Activated T-helper 1 cell treated with anti-CD3 and anti-CD28 coated beads, Interleukin-2, amount 50 U/mL, for 16 hours (primary cell): ENCODE results near the gene SLC27A3.
"Not testable (repeated sequence)": the region's sequence is repeated elsewhere in the genome, so short reads cannot be mapped to it uniquely, and the experiment has no call there.

Experiments used
- DNase-seq, 2 donors: peaks; one replicate each; pipeline ENCODE4 v3.0.0-alpha.2; 2020; ENCODE audit warnings: low read depth in 1 of 2, low spot score in 1 of 2

SLC27A3 gene

GRCh38 chr1:153779781-153780541 lies 4.8 kb downstream of the SLC27A3 start:
- no peak for DNase-seq

GRCh38 chr1:153780551-153780950 lies 5.3 kb downstream of the SLC27A3 start:
- DNase-seq: no peak

- not testable (repeated sequence) for DNase-seq
Measured at GRCh38 chr1:153782648-153783047, 7.4 kb downstream of the SLC27A3 start.

GRCh38 chr1:153783233-153784190 lies 8.3 kb downstream of the SLC27A3 start:
- peak; percentile 77 to 87 for DNase-seq

GRCh38 chr1:153786038-153786790 lies 11.0 kb downstream of the SLC27A3 start:
- DNase-seq: no peak

- DNase-seq: no peak
Measured at GRCh38 chr1:153789478-153790034, 14.3 kb downstream of the SLC27A3 start.

GRCh38 chr1:153790313-153790965 lies 15.2 kb downstream of the SLC27A3 start:
- no peak for DNase-seq

- DNase-seq: no peak
Measured at GRCh38 chr1:153790966-153791647, 15.9 kb downstream of the SLC27A3 start.

- DNase-seq: no peak
Measured at GRCh38 chr1:153791648-153792253, 16.5 kb downstream of the SLC27A3 start.

- DNase-seq: no peak
Measured at GRCh38 chr1:153792631-153793041, 17.4 kb downstream of the SLC27A3 start.

GRCh38 chr1:153793261-153793972 lies 18.2 kb downstream of the SLC27A3 start:
- no peak for DNase-seq

GRCh38 chr1:153793973-153794615 lies 18.9 kb downstream of the SLC27A3 start:
- DNase-seq: no peak

- no peak for DNase-seq
Measured at GRCh38 chr1:153794624-153795329, 19.6 kb downstream of the SLC27A3 start.

- no peak for DNase-seq
Measured at GRCh38 chr1:153795330-153795837, 20.2 kb downstream of the SLC27A3 start.

- DNase-seq: no peak
Measured at GRCh38 chr1:153795934-153796785, 21.0 kb downstream of the SLC27A3 start.

- peak; percentile 61 to 72 for DNase-seq
Measured at GRCh38 chr1:153796786-153797659, 21.8 kb downstream of the SLC27A3 start.
